ENCODE measurements around the gene STAU1. TPM values are rescaled to one million over a fixed set of nuclear protein-coding genes. Genes with fewer than 3 reads are reported as not detected.

STAU1 gene
- total and polyA plus RNA-seq, 10 of the 15 experiments (the other 5 are each of a cell fraction or from before 2014, with no cell fraction given): 13.9 to 66.2 (median 45.6) TPM

DNA sequence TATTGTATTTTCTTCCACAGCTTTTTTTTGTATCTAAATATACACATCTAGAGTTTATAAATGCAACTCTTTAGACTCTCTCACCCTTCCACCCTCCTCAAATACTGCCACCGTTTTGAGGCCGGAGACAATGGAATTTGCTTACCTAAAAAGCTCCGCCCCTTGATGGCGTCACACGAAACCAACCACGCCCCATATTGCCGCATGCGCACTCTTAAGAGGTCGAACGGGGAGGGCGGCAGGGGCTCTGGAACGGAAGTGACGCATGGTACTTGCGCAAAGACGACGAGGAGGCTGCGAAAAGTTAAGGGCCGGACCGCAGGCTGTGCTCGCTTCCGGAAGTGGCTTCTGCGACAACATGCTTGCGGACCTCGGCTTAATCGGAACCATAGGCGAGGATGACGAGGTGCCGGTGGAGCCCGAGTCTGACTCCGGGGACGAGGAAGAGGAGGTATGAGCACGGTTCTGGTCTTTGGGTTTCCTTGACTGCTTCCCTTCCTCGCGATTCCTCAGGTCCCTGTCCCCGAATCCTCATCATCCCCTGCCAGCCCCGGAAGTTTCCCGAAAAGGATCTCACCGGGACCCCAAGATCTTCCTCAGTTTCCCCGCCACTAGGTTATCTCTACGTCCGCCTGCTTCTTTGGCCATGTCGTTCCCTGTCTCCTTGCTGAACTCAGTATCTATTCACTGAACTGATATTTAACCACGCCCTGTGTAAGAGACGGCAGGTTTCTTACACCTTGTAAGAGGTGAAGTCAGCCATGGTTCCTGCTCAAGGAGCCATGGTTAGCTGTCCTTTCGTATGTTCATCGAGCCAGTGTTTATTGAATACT, 31.2 kb upstream of the STAU1 start, which contains the start of gene DDX27 (continued):
- TF ChIP-seq, protein P1, sequence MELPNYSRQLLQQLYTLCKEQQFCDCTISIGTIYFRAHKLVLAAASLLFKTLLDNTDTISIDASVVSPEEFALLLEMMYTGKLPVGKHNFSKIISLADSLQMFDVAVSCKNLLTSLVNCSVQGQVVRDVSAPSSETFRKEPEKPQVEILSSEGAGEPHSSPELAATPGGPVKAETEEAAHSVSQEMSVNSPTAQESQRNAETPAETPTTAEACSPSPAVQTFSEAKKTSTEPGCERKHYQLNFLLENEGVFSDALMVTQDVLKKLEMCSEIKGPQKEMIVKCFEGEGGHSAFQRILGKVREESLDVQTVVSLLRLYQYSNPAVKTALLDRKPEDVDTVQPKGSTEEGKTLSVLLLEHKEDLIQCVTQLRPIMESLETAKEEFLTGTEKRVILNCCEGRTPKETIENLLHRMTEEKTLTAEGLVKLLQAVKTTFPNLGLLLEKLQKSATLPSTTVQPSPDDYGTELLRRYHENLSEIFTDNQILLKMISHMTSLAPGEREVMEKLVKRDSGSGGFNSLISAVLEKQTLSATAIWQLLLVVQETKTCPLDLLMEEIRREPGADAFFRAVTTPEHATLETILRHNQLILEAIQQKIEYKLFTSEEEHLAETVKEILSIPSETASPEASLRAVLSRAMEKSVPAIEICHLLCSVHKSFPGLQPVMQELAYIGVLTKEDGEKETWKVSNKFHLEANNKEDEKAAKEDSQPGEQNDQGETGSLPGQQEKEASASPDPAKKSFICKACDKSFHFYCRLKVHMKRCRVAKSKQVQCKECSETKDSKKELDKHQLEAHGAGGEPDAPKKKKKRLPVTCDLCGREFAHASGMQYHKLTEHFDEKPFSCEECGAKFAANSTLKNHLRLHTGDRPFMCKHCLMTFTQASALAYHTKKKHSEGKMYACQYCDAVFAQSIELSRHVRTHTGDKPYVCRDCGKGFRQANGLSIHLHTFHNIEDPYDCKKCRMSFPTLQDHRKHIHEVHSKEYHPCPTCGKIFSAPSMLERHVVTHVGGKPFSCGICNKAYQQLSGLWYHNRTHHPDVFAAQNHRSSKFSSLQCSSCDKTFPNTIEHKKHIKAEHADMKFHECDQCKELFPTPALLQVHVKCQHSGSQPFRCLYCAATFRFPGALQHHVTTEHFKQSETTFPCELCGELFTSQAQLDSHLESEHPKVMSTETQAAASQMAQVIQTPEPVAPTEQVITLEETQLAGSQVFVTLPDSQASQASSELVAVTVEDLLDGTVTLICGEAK (IDR thresholded peaks at IDR 0.05; ENCODE audit: borderline replicate concordance): peak; percentile 92
- TF ChIP-seq SRF (IDR thresholded peaks at IDR 0.05; ENCODE audit: low read depth in 2 of 2, low read length in 2 of 2): peak in 1 of 2 experiments; percentile 67; a peak in 2 of 4 replicates
- TF ChIP-seq, protein P2, sequence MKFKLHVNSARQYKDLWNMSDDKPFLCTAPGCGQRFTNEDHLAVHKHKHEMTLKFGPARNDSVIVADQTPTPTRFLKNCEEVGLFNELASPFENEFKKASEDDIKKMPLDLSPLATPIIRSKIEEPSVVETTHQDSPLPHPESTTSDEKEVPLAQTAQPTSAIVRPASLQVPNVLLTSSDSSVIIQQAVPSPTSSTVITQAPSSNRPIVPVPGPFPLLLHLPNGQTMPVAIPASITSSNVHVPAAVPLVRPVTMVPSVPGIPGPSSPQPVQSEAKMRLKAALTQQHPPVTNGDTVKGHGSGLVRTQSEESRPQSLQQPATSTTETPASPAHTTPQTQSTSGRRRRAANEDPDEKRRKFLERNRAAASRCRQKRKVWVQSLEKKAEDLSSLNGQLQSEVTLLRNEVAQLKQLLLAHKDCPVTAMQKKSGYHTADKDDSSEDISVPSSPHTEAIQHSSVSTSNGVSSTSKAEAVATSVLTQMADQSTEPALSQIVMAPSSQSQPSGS (IDR thresholded peaks at IDR 0.05; ENCODE audit: low read length): no peak
- TF ChIP-seq SIN3A (IDR thresholded peaks at IDR 0.05; ENCODE audit: low read depth, low read length): peak; percentile 56; the same call in 1 of the 2 replicates
- no peak for TF ChIP-seq JUNB (IDR thresholded peaks at IDR 0.05)
- TF ChIP-seq ZNF274 (IDR thresholded peaks at IDR 0.05; ENCODE audit: insufficient read depth, insufficient read length): no peak
- TF ChIP-seq POLR2AphosphoS2 (IDR thresholded peaks at IDR 0.05; ENCODE audit: low read depth, low read length): peak; percentile 66
- peak; percentile 46; the same call in 1 of the 2 replicates for TF ChIP-seq TAF1 (IDR thresholded peaks at IDR 0.05; ENCODE audit: borderline replicate concordance, low read depth, low read length)
